HG02763 (cell line): ENCODE results near the gene CIROP.

Source experiments
- ATAC-seq: cut with Tn5 transposase; IDR thresholded peaks from one replicate; pipeline ENCODE4 v1.9.1; 2021; ENCODE audit warnings: mild to moderate bottlenecking, moderate library complexity; ENCODE audit not compliant: unreplicated experiment

CIROP gene

GRCh38 chr14:23052182-23052623 lies 52.6 kb downstream of the CIROP start:
- no peak for ATAC-seq

DNA sequence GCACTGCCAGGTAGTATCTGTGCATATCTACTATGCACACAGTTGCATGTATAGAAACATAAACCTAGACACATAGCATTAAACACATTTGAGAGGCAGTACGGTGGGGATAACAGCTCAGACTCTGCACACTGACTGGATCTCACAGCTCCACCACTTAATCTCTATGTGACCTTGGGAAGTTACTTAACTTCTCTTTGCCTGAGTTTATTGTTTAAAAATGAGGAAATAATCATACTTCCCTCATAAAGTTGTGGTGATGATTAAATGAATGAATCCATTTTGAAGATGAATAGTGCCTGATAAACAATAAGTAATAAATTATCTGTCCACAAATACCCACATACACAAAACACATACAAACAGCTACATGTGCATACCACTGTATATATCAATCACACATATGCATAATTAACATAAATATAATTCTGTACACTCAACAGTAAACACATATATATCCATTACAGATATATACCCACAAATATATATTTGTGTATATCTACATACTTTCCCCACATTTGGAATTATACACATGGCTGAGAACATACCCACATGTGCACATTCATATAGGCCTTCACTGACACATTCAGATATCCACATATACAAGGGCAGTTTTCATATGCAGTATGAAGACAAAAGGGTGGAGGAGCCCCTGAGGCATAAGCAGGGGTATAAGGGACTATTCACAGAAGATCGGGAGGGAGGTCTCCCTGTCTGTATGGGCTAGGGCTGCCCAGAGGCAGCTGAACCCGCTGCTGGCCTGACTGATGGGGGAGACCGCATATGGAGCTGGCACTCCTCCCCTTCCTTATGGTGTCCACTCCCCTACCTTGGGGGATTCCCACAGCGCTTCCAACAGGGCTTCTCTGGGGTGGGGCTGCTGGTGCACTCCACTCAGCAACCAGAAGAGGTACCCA lies 53.4 kb downstream of the CIROP start:
- no peak for ATAC-seq
